GM21526 (cell line): ENCODE measurements around the gene PDE12.
"Not testable (repeated sequence)": the region's sequence is repeated elsewhere in the genome, so short reads cannot be mapped to it uniquely, and the experiment has no call there.

Experiments
- ATAC-seq: cut with Tn5 transposase; IDR thresholded peaks from one replicate; pipeline ENCODE4 v1.9.1; 2021; ENCODE audit warnings: moderate library complexity; ENCODE audit not compliant: unreplicated experiment, low FRiP score

The PDE12 gene

GRCh38 chr3:57583544-57583943 is 27.5 kb downstream of the PDE12 start:
- no peak for ATAC-seq

GRCh38 chr3:57586778-57587177 is 30.7 kb downstream of the PDE12 start:
- no peak for ATAC-seq

- no peak for ATAC-seq
These were observed 31.8 kb downstream of the PDE12 start for GRCh38 chr3:57587905-57588304.

GRCh38 chr3:57592306-57592705 is 36.2 kb downstream of the PDE12 start:
- no peak for ATAC-seq

GRCh38 chr3:57594144-57594543 is 38.1 kb downstream of the PDE12 start:
- ATAC-seq, result no peak

- ATAC-seq, result no peak
These were observed 38.5 kb downstream of the PDE12 start for GRCh38 chr3:57594576-57594975.

- peak; percentile 1 for ATAC-seq
These were observed 40.5 kb downstream of the PDE12 start for GRCh38 chr3:57596495-57597126.

- peak; percentile 95 for ATAC-seq
These were observed 41.3 kb downstream of the PDE12 start, which contains the start of gene ARF4 for GRCh38 chr3:57597127-57597923. TSS of gene ARF4 (minus strand) at chr3:57597344. CDS start at chr3:57597140, 204 bp downstream.

GRCh38 chr3:57598765-57599360 is 42.8 kb downstream of the PDE12 start:
- no peak for ATAC-seq

GRCh38 chr3:57600195-57600594 is 44.1 kb downstream of the PDE12 start:
- ATAC-seq, result no peak

GRCh38 chr3:57604971-57605370 is 48.9 kb downstream of the PDE12 start:
- ATAC-seq, result no peak

- ATAC-seq, result no peak
These were observed 49.6 kb downstream of the PDE12 start for GRCh38 chr3:57605683-57606082.

- not testable (repeated sequence) for ATAC-seq
These were observed 55.8 kb downstream of the PDE12 start for GRCh38 chr3:57611870-57612269.

GRCh38 chr3:57616233-57616632 is 60.2 kb downstream of the PDE12 start:
- ATAC-seq, result no peak
